ENCODE measurements around the gene ACADSB.

ACADSB gene

DNA sequence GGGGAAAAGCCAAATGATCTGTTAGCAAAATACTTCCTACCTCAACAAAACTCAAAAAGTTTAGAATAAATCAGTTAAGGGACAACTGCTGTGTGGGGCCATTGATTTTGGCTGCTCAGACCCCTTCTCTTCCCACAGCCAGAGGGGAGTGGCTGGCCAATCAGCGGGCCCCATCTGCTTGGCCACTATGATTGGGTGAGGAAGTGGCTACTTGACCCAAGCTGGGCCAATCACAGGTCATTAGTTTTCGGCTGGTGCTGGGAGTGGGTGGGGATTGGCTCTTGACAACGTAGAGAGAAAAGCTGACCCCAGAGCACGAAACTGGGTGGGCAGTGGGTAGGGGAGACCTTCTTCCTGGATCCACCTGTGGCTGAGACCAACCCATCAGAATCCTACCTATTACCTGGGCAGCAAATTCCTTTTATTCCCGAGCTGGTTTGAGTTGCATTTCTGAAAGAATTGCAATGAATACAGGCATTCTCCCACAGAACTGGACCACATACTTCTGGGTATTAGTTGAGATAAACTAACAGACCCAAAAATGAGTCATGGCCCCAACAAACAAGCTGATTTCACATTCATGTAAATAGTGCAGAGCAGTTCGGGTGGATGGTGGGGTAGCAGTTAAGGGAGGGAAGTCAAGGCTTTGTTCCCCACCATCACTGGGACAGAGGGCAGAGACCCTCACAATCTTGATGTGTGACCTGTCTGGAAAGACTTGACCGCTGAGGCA lies 91.4 kb downstream of the ACADSB start:
- DNase-seq (ENCODE audit: low spot score) = no peak

DNA sequence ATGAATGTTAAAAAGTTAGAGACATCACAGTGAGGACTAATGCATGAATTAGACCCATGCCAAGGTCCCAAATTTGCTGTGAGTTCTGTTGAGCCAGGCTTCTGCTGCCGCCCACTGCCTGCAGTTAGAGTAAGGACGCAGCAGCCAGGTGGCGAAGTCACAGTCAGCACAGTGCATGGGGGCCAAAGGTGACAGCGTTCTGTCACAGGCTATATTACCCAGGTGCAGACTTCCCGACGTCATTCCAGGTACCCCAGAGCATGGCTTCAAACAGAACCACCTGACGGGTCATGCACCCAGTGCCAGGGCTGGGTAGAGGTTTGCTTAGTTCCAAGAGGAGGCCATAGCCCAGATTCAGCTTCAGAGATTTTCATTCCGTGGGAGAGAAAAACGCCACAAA lies 93.1 kb downstream of the ACADSB start:
- DNase-seq (ENCODE audit: low spot score) = no peak

DNA sequence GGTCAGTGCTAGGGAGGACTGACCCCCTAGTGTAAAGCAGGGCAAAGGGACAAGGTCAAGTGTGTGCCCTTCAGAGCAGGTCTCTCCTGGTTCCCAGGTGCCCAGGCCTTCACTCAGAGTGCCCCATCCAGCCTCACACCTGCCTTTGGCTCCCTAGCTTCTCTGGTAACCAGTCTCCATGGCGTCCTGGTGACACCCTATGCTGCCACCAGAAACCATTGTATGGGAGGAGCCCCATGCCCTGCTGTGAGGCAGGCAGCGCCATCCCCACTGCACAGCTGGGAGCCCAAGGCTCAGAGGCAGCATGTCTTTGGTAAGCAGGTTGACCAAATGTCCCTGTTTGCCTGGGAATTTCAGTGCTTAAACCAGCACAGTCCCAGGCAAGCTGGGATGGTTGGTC lies 93.9 kb downstream of the ACADSB start:
- no peak for DNase-seq (ENCODE audit: low spot score)

DNA sequence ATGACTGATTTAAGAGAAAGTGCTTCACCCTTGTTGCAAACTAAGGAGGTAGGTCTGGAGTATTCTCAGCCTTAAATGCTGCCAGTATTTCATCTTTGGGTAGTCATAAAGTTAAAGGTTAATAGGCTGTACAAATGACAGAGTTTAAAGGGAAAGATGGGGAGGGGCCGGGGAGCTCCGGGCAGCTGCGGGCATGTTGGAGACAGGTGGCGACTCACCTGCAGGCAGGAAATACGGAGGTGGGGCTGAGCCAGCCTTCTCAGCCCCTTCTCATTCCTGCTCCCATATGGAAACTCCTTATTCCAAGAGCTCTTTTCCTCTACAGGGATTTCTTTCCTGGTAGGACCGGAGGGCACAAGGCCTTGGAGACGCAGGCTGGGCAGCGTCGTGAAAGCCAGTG lies 95.1 kb downstream of the ACADSB start:
- DNase-seq (ENCODE audit: low spot score) = no peak

Measured in germinal center (tissue), 1 donor.